LNCaP clone FGC (cell line): ENCODE measurements around the gene NEDD9.

Experiments used
- DNase-seq: peaks from one replicate; pipeline ENCODE4 v3.0.0-alpha.2; 2011; ENCODE audit warnings: low read depth
- H3K4me3 ChIP-seq: 2 replicates; pipeline ENCODE4 v1.5.1; 2011; ENCODE audit warnings: mild to moderate bottlenecking, low read depth, low read length, control low read depth
- CTCF ChIP-seq: IDR thresholded peaks from 2 replicates; pipeline ENCODE4 v1.5.1; 2012; ENCODE audit warnings: mild to moderate bottlenecking; ENCODE audit not compliant: control insufficient read depth, insufficient read depth; ENCODE audit errors: extremely low read depth

The NEDD9 gene

GRCh38 chr6:11163932-11164331 lies 68.5 kb downstream of the NEDD9 start:
- DNase-seq: no peak
- H3K4me3 ChIP-seq: no peak overlapping the region
- TF ChIP-seq CTCF: no peak

- TF ChIP-seq CTCF: no peak
- no peak for DNase-seq
- H3K4me3 ChIP-seq: no peak overlapping the region
Measured at GRCh38 chr6:11162262-11162661, 70.2 kb downstream of the NEDD9 start.

GRCh38 chr6:11161031-11161956 lies 71.2 kb downstream of the NEDD9 start:
- no peak for TF ChIP-seq CTCF
- no peak overlapping the region for H3K4me3 ChIP-seq
- DNase-seq: no peak

DNA sequence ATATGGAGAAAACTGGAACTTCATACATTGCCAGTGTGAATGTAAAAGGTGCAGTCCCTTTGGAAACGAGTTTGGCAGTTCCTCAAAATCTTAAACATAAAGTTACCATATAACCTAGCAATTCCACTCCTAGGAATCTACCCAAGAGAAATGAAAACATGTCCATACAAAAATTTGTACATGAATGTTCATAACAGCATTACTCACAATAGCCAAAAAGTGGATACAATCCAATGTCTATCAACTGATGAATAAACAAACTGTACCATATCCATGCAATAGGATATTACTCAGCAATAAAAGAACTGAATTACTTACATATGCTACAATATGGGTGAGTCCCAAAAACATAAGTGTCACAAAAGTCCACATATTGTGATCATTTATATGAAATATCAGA lies 72.3 kb downstream of the NEDD9 start:
- no peak overlapping the region for H3K4me3 ChIP-seq
- no peak for DNase-seq
- no peak for TF ChIP-seq CTCF

DNA sequence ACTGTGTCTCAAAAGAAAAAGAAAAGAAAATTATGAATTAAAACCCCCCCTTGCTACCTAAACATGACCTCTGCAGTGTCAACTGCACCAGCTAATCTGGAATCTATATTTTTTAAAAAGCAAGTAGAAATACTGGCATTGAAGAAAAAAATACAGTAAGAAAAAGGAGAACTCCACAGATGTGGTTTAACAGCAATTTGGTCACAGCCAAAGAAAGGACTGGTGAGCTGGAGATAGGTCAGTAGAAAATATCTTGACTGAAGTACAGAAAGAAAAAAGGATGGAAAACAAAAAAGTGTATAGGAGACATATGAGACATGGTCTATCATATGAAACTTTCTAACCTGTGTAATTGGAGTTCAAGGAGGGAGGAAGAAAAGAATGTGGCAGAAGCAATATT lies 76.9 kb downstream of the NEDD9 start:
- TF ChIP-seq CTCF: no peak
- no peak overlapping the region for H3K4me3 ChIP-seq
- DNase-seq: no peak

- DNase-seq: no peak
- H3K4me3 ChIP-seq: no peak overlapping the region
- TF ChIP-seq CTCF: no peak
Measured at GRCh38 chr6:11153447-11153846, 79.0 kb downstream of the NEDD9 start.

DNA sequence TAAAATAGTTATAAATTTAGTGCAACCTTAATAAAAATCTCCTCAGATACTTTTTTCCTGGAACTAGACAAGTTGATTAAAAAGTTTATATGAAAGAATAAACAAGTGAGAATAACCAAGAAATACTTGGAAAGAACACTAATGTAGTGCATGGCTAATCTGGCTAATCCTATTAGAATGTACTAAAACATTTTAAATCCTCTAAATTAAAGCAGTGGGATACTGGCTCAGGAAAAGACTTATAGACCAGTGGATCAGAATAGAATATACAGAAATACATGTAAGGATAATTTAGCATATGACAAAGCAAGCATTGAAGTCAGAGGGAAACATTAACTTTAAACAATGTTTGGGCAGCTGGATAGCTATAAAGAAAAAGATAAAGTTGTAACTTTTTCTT lies 79.9 kb downstream of the NEDD9 start:
- no peak for DNase-seq
- no peak overlapping the region for H3K4me3 ChIP-seq
- TF ChIP-seq CTCF: no peak
